K562 (cell line): ENCODE data around the gene MIB2. TPM values are rescaled to one million over a fixed set of nuclear protein-coding genes. Genes with fewer than 3 reads are reported as not detected.
"Not testable (repeated sequence)": the region's sequence is repeated elsewhere in the genome, so short reads cannot be mapped to it uniquely, and the experiment has no call there.

Experiments
- ARID3B ChIP-seq: fragments of 250-450 bp; sonication (Bioruptor Pico); IDR thresholded peaks from 2 replicates; pipeline ENCODE4 v1.4.0; 2020; ENCODE audit warnings: borderline replicate concordance
- ASH1L ChIP-seq: fragments of 450-650 bp; IDR thresholded peaks from 2 replicates; pipeline ENCODE4 v1.6.1; 2018; ENCODE audit warnings: borderline replicate concordance, mild to moderate bottlenecking, low read depth; ENCODE audit not compliant: partially characterized antibody
- ATF7 ChIP-seq: fragments of 450-650 bp; IDR thresholded peaks from 2 replicates; pipeline ENCODE4 v1.7.1; 2014; ENCODE audit warnings: mild to moderate bottlenecking, moderate library complexity
- CREB3L1 ChIP-seq: fragments of 450-650 bp; IDR thresholded peaks from 2 replicates; pipeline ENCODE4 v1.6.1; 2014; ENCODE audit warnings: low read depth, mild to moderate bottlenecking, moderate library complexity, borderline replicate concordance
- DIDO1 ChIP-seq: fragments of 450-650 bp; IDR thresholded peaks from 2 replicates; pipeline ENCODE4 v1.6.1; 2016; ENCODE audit warnings: low read depth, missing biosample characterization, missing genetic modification characterization
- ESRRA ChIP-seq: fragments of 450-650 bp; IDR thresholded peaks from 2 replicates; pipeline ENCODE4 v1.6.1; 2014; ENCODE audit warnings: low read depth, mild to moderate bottlenecking, moderate library complexity, borderline replicate concordance
- GABPB1 ChIP-seq: sonication (generic); formaldehyde crosslinking; IDR thresholded peaks from 2 replicates; pipeline ENCODE4 v1.8.0; 2022; ENCODE audit warnings: mild to moderate bottlenecking, missing genetic modification reagents
- HDAC1 ChIP-seq, 2 experiments: fragments of 450-650 bp; IDR thresholded peaks; 2 replicates each; pipeline ENCODE4 v1.6.1; 2016 to 2017; ENCODE audit warnings: inconsistent platforms in 1 of 2, mild to moderate bottlenecking in 1 of 2, moderate library complexity in 1 of 2
- MAFF ChIP-seq: IDR thresholded peaks from 2 replicates; pipeline ENCODE4 v1.6.1; 2012; ENCODE audit warnings: low read length, improper control_type of control experiment
- NKRF ChIP-seq: fragments of 450-650 bp; IDR thresholded peaks from 2 replicates; pipeline ENCODE4 v1.6.1; 2016; ENCODE audit warnings: borderline replicate concordance
- RBFOX2 ChIP-seq: fragments of 200-400 bp; formaldehyde crosslinking; IDR thresholded peaks from 2 replicates; pipeline ENCODE4 v1.6.1; 2017; ENCODE audit warnings: low read depth, mild to moderate bottlenecking, low read length, moderate library complexity
- SIX5 ChIP-seq, 2 experiments: IDR thresholded peaks; 2 replicates each; pipeline ENCODE4 v1.6.1; 2011; ENCODE audit warnings: low read length in 2 of 2, borderline replicate concordance in 1 of 2, low read depth in 1 of 2, mild to moderate bottlenecking in 1 of 2, moderate library complexity in 1 of 2; ENCODE audit not compliant: insufficient read depth in 1 of 2
- SPI1 ChIP-seq: IDR thresholded peaks from 2 replicates; pipeline ENCODE4 v1.6.1; 2011; ENCODE audit warnings: low read depth, low read length, control low read depth, borderline replicate concordance
- TCF7 ChIP-seq: sonication (generic); IDR thresholded peaks from 2 replicates; pipeline ENCODE4 v1.6.1; 2016; ENCODE audit warnings: antibody characterized with exemption, borderline replicate concordance
- TOE1 ChIP-seq, 2 experiments: fragments of 450-650 bp in 1 of 2; sonication (generic) in 1 of 2; formaldehyde crosslinking in 1 of 2; IDR thresholded peaks; 2 replicates each; pipeline versions ENCODE4 v1.7.1 to v1.8.0; 2016 to 2022; ENCODE audit warnings: borderline replicate concordance in 2 of 2, mild to moderate bottlenecking in 2 of 2, antibody characterized with exemption in 1 of 2, inconsistent platforms in 1 of 2, low read depth in 1 of 2, missing genetic modification reagents in 1 of 2, moderate library complexity in 1 of 2
- ZBTB2 ChIP-seq: fragments of 450-650 bp; IDR thresholded peaks from 2 replicates; pipeline ENCODE4 v1.6.1; 2016; ENCODE audit warnings: antibody characterized with exemption
- ZNF212 ChIP-seq: fragments of 450-650 bp; formaldehyde crosslinking; IDR thresholded peaks from 2 replicates; pipeline ENCODE4 v1.4.0; 2020; ENCODE audit warnings: mild to moderate bottlenecking
- polyA plus RNA-seq, 8 experiments: library from polyadenylated mRNA; depleted of rRNA in 4 of 8; stranded (reverse) in 5 of 8; unstranded in 3 of 8; fragments of >200 nt; fragmentation: Nextera tagmentation in 2 of 8; fragmentation: Illumina TruSeq in 1 of 8; extraction: Ambion mirVana in 2 of 8; extraction: Trizol in 1 of 8; gene quantifications; 2 replicates each; pipeline versions ENCODE4 v1.2.1 to v1.2.3, GENCODE V29; 2011 to 2014; ENCODE audit warnings: inconsistent platforms in 1 of 8, missing spikeins in 1 of 8
- total RNA-seq, 7 experiments: library from RNA; depleted of rRNA in 6 of 7; stranded (reverse); fragments of >200 nt in 6 of 7; fragmentation: Illumina TruSeq in 2 of 7; extraction: Trizol in 2 of 7; gene quantifications; 2 replicates each; pipeline versions ENCODE4 v1.2.1 to v1.2.3, GENCODE V29; 2011 to 2021; ENCODE audit warnings: low replicate concordance in 1 of 7

MIB2 gene
- total and polyA plus RNA-seq, 9 of the 15 experiments (the other 6 are each of a cell fraction or from before 2014, with no cell fraction given), result 0.04 to 17.0 (median 4.9) TPM; not detected in 1

- TF ChIP-seq ARID3B (CRISPR knock-in tag) (0 out of 2 replicates have a peak, but pooled peaks have one; percentile 23), HDAC1 (IDR thresholded peaks at IDR 0.05) (peak in 1 of 2 experiments; percentile 95; a peak in 2 of 4 replicates), SIX5 (IDR thresholded peaks at IDR 0.05; ENCODE audit: borderline replicate concordance in 1 of 2, insufficient read depth in 1 of 2, low read depth in 1 of 2, low read length in 2 of 2) (peak in 1 of 2 experiments; percentile 39; a peak in 1 of 4 replicates), GABPB1 (peak; percentile 97), TOE1 (IDR thresholded peaks at IDR 0.05; ENCODE audit: borderline replicate concordance) (peak; percentile 66; the same call in 1 of the 2 replicates), SPI1 (peak; percentile 61; the same call in 1 of the 2 replicates), ZNF212 (peak; percentile 41; the same call in 1 of the 2 replicates), DIDO1 (tag) (peak; percentile 86), ATF7 (peak; percentile 95), ASH1L (peak; percentile 77), TCF7 (peak; percentile 51; the same call in 1 of the 2 replicates), NKRF (peak; percentile 95), ZBTB2 (peak; percentile 97), RBFOX2 (peak; percentile 73), CREB3L1 (peak; percentile 84), ESRRA (peak; percentile 95), MAFF (peak; percentile 32)
- not testable (repeated sequence) for TF ChIP-seq TOE1 (CRISPR knock-in tag; IDR thresholded peaks at IDR 0.05; ENCODE audit: borderline replicate concordance, low read depth)
Measured at GRCh38 chr1:1658583-1659549, 43.6 kb downstream of the MIB2 start, which contains the start of gene CDK11B (continued).
